Mesendoderm (in vitro differentiated cells): ENCODE results near the gene COBL.

Experiments
- DNase-seq: peaks from one replicate; pipeline ENCODE4 v3.0.0; 2013
- H2AK5ac ChIP-seq: 2 replicates; pipeline ENCODE4 v1.6.1; 2013; ENCODE audit warnings: low read length, inconsistent platforms
- H2BK120ac ChIP-seq: 2 replicates; pipeline ENCODE4 v1.6.1; 2013; ENCODE audit warnings: low read depth, mild to moderate bottlenecking, low read length, moderate library complexity, mixed read lengths
- H2BK15ac ChIP-seq: replicated peaks from 2 replicates; pipeline ENCODE4 v1.6.1; 2013; ENCODE audit warnings: low read depth, mild to moderate bottlenecking, moderate library complexity
- H2BK5ac ChIP-seq: 2 replicates; pipeline ENCODE4 v1.6.1; 2013; ENCODE audit warnings: low read length, inconsistent platforms
- H3K18ac ChIP-seq: 2 replicates; pipeline ENCODE4 v1.6.1; 2013; ENCODE audit warnings: mild to moderate bottlenecking, low read length, mixed read lengths
- H3K23ac ChIP-seq: one replicate; pipeline ENCODE4 v1.6.1; 2013; ENCODE audit warnings: low read length
- H3K27ac ChIP-seq: 2 replicates; pipeline ENCODE4 v1.5.1; 2013; ENCODE audit warnings: low read depth, mild to moderate bottlenecking, inconsistent platforms, low read length, moderate library complexity
- H3K27me3 ChIP-seq: 2 replicates; pipeline ENCODE4 v1.6.1; 2013; ENCODE audit warnings: low read length, control low read depth, mild to moderate bottlenecking, inconsistent platforms; ENCODE audit not compliant: insufficient read depth, poor library complexity
- H3K36me3 ChIP-seq: 2 replicates; pipeline ENCODE4 v1.6.1; 2013; ENCODE audit warnings: low read length, inconsistent platforms; ENCODE audit not compliant: control insufficient read depth, insufficient read depth
- H3K4ac ChIP-seq: one replicate; pipeline ENCODE4 v1.6.1; 2013; ENCODE audit warnings: low read depth, mild to moderate bottlenecking, low read length, moderate library complexity
- H3K4me1 ChIP-seq: 2 replicates; pipeline ENCODE4 v1.6.1; 2013; ENCODE audit warnings: low read depth, low read length, inconsistent platforms; ENCODE audit not compliant: control insufficient read depth
- H3K4me2 ChIP-seq: 2 replicates; pipeline ENCODE4 v1.6.1; 2013; ENCODE audit warnings: low read length
- H3K4me3 ChIP-seq: 2 replicates; pipeline ENCODE4 v1.5.1; 2013; ENCODE audit warnings: mild to moderate bottlenecking, low read length
- H3K56ac ChIP-seq: one replicate; pipeline ENCODE4 v1.6.1; 2013; ENCODE audit warnings: low read length
- H3K79me1 ChIP-seq: 2 replicates; pipeline ENCODE4 v1.6.1; 2013; ENCODE audit warnings: low read length, inconsistent platforms
- H3K79me2 ChIP-seq: 2 replicates; pipeline ENCODE4 v1.6.1; 2013; ENCODE audit warnings: mild to moderate bottlenecking, low read length; ENCODE audit not compliant: control insufficient read depth, insufficient read depth
- H3K9ac ChIP-seq: 2 replicates; pipeline ENCODE4 v1.6.1; 2013; ENCODE audit warnings: low read length, inconsistent platforms
- H4K5ac ChIP-seq: one replicate; pipeline ENCODE4 v1.6.1; 2013; ENCODE audit warnings: low read length
- H4K8ac ChIP-seq: one replicate; pipeline ENCODE4 v1.6.1; 2013; ENCODE audit warnings: low read depth, mild to moderate bottlenecking, control low read depth, low read length, moderate library complexity
- WGBS: extraction: QIAGEN DNeasy Blood & Tissue Kit; methylation state at CpG from one replicate; pipeline ENCODE4 v1.1.7; 2013; ENCODE audit warnings: low lambda C conversion rate, missing lambda C conversion rate; ENCODE audit not compliant: insufficient coverage; ENCODE audit errors: extremely low coverage; 5-methylcytosine and 5-hydroxymethylcytosine counted together

The COBL gene

DNA sequence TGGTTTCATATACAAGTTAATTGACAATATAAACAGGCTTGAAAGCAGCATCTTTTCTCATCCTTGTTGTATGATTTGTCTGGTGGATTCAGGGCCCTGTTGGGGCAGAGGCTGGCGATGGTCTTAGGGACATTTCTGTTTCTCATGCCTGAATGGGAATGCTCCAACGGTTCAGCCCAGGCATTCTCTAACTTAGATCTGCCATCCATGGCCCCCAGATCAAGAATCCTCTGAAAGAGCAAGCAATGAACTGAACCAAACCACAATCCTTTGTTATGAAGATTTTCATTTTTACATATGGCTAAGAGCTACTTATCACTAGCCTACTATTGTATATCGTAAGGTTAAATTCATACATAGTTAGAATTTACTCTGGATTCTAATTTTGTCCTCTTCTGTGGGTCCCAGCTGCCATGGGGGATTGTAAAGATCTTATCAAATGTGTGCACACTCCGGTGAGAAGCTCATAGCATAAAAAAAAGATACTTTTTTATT is 163.9 kb downstream of the COBL start:
- H3K4me1 ChIP-seq, result no peaks in the 10 kb centered on the region
- H3K27ac ChIP-seq, result no peak overlapping the region
- no peaks in the 10 kb centered on the region for H3K79me2 ChIP-seq
- H4K8ac ChIP-seq, result no peak overlapping the region
- H2AK5ac ChIP-seq, result no peak overlapping the region
- no peak overlapping the region for H2BK5ac ChIP-seq
- no peaks in the 10 kb centered on the region for H3K27me3 ChIP-seq
- H3K23ac ChIP-seq, result no peak overlapping the region
- no peak overlapping the region for H3K9ac ChIP-seq
- no peaks in the 10 kb centered on the region for H3K79me1 ChIP-seq
- no peak for DNase-seq
- no peak overlapping the region for H2BK120ac ChIP-seq
- WGBS, result no CpG with 5 or more reads among the region's 4 CpGs
- no peak overlapping the region for H3K56ac ChIP-seq
- H2BK15ac ChIP-seq, result no peak overlapping the region
- no peak overlapping the region for H3K4me3 ChIP-seq
- H4K5ac ChIP-seq, result no peak overlapping the region
- H3K4me2 ChIP-seq, result no peak overlapping the region
- H3K4ac ChIP-seq, result no peak overlapping the region
- H3K18ac ChIP-seq, result no peak overlapping the region
- no peaks in the 10 kb centered on the region for H3K36me3 ChIP-seq

- no peak overlapping the region for H3K9ac ChIP-seq
- H2BK5ac ChIP-seq, result no peak overlapping the region
- no peak overlapping the region for H3K4ac ChIP-seq
- H3K18ac ChIP-seq, result no peak overlapping the region
- no peak overlapping the region for H3K23ac ChIP-seq
- no peak overlapping the region for H4K5ac ChIP-seq
- DNase-seq, result no peak
- WGBS, result no CpG with 5 or more reads among the region's 3 CpGs
- H2BK15ac ChIP-seq, result no peak overlapping the region
- H2AK5ac ChIP-seq, result no peak overlapping the region
- H3K79me2 ChIP-seq, result no peaks in the 10 kb centered on the region
- no peaks in the 10 kb centered on the region for H3K79me1 ChIP-seq
- no peak overlapping the region for H3K56ac ChIP-seq
- H3K27me3 ChIP-seq, result no peaks in the 10 kb centered on the region
- no peaks in the 10 kb centered on the region for H3K4me1 ChIP-seq
- no peak overlapping the region for H4K8ac ChIP-seq
- no peak overlapping the region for H2BK120ac ChIP-seq
- no peak overlapping the region for H3K27ac ChIP-seq
- H3K4me3 ChIP-seq, result no peak overlapping the region
- no peaks in the 10 kb centered on the region for H3K36me3 ChIP-seq
- H3K4me2 ChIP-seq, result no peak overlapping the region
Observed at GRCh38 chr7:51151455-51151854, 165.2 kb downstream of the COBL start.

DNA sequence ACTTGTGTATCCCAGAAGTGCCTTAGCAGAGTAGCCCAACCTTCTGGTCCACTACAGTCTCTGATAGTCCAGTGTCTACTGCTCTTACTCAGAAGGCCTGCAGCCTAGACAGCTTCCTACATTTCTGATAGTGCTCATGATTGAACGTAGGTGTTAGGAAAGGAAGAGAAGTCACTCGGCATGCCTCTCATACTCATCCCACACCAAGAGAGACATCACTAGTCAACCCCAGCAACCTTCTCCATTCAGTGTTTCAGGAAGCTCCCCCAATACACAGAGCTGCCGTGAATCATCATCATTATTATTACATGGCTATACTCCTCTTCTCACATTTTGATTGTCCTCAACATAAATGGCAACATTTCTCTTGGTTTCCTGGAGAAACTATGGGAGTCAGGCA is 166.4 kb downstream of the COBL start:
- Histone ChIP-seq H3K27ac (no peak overlapping the region), H3K23ac (no peak overlapping the region)
- no CpG with 5 or more reads among the region's 3 CpGs for WGBS

GRCh38 chr7:51148216-51148615 is 168.4 kb downstream of the COBL start:
- no peak overlapping the region for H3K4me3 ChIP-seq
- H3K79me2 ChIP-seq, result no peaks in the 10 kb centered on the region
- no peaks in the 10 kb centered on the region for H3K79me1 ChIP-seq
- no peak for DNase-seq
- no peak overlapping the region for H3K4ac ChIP-seq
- H3K36me3 ChIP-seq, result no peaks in the 10 kb centered on the region
- no peak overlapping the region for H2AK5ac ChIP-seq
- no CpG with 5 or more reads among the region's 6 CpGs for WGBS
- no peak overlapping the region for H2BK5ac ChIP-seq
- H3K27ac ChIP-seq, result no peak overlapping the region
- no peaks in the 10 kb centered on the region for H3K4me1 ChIP-seq
- H2BK120ac ChIP-seq, result no peak overlapping the region
- H3K56ac ChIP-seq, result no peak overlapping the region
- H2BK15ac ChIP-seq, result no peak overlapping the region
- no peak overlapping the region for H3K23ac ChIP-seq
- H4K8ac ChIP-seq, result no peak overlapping the region
- H3K4me2 ChIP-seq, result no peak overlapping the region
- H3K27me3 ChIP-seq, result no peaks in the 10 kb centered on the region
- no peak overlapping the region for H3K18ac ChIP-seq
- H4K5ac ChIP-seq, result no peak overlapping the region
- no peak overlapping the region for H3K9ac ChIP-seq

More for the DNA sequence above, 166.4 kb downstream of the COBL start:
- Histone ChIP-seq H3K27me3 (no peaks in the 10 kb centered on the region), H3K4ac (no peak overlapping the region), H2BK120ac (no peak overlapping the region), H3K4me1 (no peaks in the 10 kb centered on the region), H3K79me2 (no peaks in the 10 kb centered on the region), H2AK5ac (no peak overlapping the region), H3K18ac (no peak overlapping the region), H4K5ac (no peak overlapping the region), H3K4me2 (no peak overlapping the region), H3K56ac (no peak overlapping the region), H3K9ac (no peak overlapping the region), H3K36me3 (no peaks in the 10 kb centered on the region), H2BK5ac (no peak overlapping the region), H3K4me3 (no peak overlapping the region), H3K79me1 (no peaks in the 10 kb centered on the region), H4K8ac (no peak overlapping the region), H2BK15ac (no peak overlapping the region)
- no peak for DNase-seq

GRCh38 chr7:51146816-51147586 is 169.6 kb downstream of the COBL start:
- H3K4me3 ChIP-seq, result no peak overlapping the region
- no peak overlapping the region for H2BK120ac ChIP-seq
- no peak overlapping the region for H2BK5ac ChIP-seq
- no peaks in the 10 kb centered on the region for H3K27me3 ChIP-seq
- no peak overlapping the region for H3K18ac ChIP-seq
- no peak overlapping the region for H4K8ac ChIP-seq
- H3K4me1 ChIP-seq, result no peaks in the 10 kb centered on the region
- H2BK15ac ChIP-seq, result no peak overlapping the region
- H3K56ac ChIP-seq, result no peak overlapping the region
- H3K4ac ChIP-seq, result no peak overlapping the region
- H2AK5ac ChIP-seq, result no peak overlapping the region
- H3K79me1 ChIP-seq, result no peaks in the 10 kb centered on the region
- H3K23ac ChIP-seq, result no peak overlapping the region
- no peak overlapping the region for H3K27ac ChIP-seq
- no peak overlapping the region for H4K5ac ChIP-seq
- no peak for DNase-seq
- H3K79me2 ChIP-seq, result no peaks in the 10 kb centered on the region
- H3K4me2 ChIP-seq, result no peak overlapping the region
- H3K9ac ChIP-seq, result no peak overlapping the region
- H3K36me3 ChIP-seq, result no peaks in the 10 kb centered on the region
- no CpG with 5 or more reads among the region's 7 CpGs for WGBS

DNA sequence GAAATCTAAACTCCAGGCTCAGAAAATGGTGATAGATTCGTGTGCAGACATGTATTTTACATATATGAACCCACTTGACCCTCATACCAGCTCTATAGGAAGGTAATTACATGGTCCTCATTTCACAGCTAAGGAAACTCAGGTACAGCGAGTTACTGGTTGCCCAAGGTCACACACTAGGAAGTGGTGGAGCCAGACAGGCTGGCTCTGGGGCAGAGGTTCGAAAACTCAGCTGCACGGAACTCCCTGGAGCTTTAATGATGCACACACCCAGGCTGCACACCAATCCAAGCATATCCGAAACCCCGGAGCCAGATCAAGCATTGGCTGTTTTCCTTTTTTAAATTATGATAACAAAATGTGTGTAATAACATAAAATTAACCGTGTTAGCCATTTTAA is 172.4 kb downstream of the COBL start:
- H3K9ac ChIP-seq, result no peak overlapping the region
- H3K79me1 ChIP-seq, result no peaks in the 10 kb centered on the region
- DNase-seq, result no peak
- H2BK120ac ChIP-seq, result no peak overlapping the region
- no peak overlapping the region for H2BK5ac ChIP-seq
- no peak overlapping the region for H3K27ac ChIP-seq
- no peak overlapping the region for H4K8ac ChIP-seq
- H3K4me3 ChIP-seq, result no peak overlapping the region
- H4K5ac ChIP-seq, result no peak overlapping the region
- H2BK15ac ChIP-seq, result no peak overlapping the region
- no peaks in the 10 kb centered on the region for H3K4me1 ChIP-seq
- no peak overlapping the region for H3K4me2 ChIP-seq
- H3K23ac ChIP-seq, result no peak overlapping the region
- H3K27me3 ChIP-seq, result no peaks in the 10 kb centered on the region
- no peak overlapping the region for H3K4ac ChIP-seq
- H3K36me3 ChIP-seq, result no peaks in the 10 kb centered on the region
- no peak overlapping the region for H3K18ac ChIP-seq
- H3K56ac ChIP-seq, result no peak overlapping the region
- no peak overlapping the region for H2AK5ac ChIP-seq
- WGBS, result no CpG with 5 or more reads among the region's 7 CpGs
- no peaks in the 10 kb centered on the region for H3K79me2 ChIP-seq
